ENCODE results near the gene CYP2E1.
A peak's percentile ranks its signal among the peaks of the same experiment; 100 is the strongest.
"Not testable (repeated sequence)": the region's sequence is repeated elsewhere in the genome, so short reads cannot be mapped to it uniquely, and the experiment has no call there.

CYP2E1 gene

DNA sequence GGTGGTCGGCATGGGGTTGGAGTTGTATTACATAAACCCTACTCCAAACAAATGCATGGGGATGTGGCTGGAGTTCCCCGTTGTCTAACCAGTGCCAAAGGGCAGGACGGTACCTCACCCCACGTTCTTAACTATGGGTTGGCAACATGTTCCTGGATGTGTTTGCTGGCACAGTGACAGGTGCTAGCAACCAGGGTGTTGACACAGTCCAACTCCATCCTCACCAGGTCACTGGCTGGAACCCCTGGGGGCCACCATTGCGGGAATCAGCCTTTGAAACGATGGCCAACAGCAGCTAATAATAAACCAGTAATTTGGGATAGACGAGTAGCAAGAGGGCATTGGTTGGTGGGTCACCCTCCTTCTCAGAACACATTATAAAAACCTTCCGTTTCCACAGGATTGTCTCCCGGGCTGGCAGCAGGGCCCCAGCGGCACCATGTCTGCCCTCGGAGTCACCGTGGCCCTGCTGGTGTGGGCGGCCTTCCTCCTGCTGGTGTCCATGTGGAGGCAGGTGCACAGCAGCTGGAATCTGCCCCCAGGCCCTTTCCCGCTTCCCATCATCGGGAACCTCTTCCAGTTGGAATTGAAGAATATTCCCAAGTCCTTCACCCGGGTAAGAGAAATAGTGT lies at the start of gene CYP2E1:
CYP2E1 (plus strand) TSS at position 407 of the 632 bp plus-strand sequence; CDS start at position 440, 33 bp downstream.
- no peak for DNase-seq

DNA sequence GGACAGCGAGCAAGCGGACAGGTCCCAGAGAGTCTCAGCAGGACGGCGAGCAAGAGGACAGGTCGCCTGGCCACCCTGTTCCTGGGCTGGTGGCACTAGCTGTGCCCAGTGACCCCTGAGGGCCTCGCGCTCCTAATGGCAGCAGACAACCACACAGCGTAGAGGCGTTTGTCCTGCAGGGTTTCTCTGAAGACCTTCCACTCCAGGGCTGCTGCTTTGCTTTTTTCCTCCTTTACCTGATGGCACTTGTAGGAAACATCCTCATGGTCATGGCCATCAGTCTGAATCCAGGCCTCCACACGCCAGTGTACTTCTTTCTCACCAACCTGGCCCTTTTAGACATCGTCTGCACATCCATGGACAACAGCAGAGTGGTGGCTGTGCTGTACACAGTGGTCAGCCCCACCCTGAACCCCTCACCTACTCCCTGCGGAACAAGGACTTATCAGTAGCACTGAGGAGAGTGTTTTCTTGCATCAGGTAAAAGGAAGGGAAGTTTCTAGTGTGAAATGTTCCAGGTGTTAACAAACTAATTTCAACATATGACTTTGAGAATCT lies 46.0 kb upstream of the CYP2E1 start:
- DNase-seq: no peak

DNA sequence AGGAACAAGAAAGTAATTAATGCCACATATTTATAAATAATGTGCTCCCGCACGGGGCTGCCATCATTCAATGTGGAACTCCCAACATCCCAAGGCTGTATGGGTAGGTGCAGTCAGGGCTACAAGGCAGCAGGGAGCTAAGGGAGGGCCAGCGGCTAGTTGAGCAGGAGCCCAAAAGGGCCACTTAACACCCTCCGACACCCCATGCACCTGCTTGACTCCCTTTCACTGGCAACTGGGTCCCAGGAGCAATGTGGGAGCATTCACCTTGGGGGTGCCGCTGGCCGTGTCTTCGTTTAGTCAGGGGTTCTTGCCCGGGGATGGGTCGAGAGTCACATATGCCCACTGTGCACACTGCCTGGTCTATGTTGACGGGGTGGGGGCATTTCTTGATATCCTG lies 45.5 kb upstream of the CYP2E1 start:
- DNase-seq: no peak

GRCh38 chr10:133484818-133485217 lies 42.3 kb upstream of the CYP2E1 start:
- DNase-seq: no peak

DNA sequence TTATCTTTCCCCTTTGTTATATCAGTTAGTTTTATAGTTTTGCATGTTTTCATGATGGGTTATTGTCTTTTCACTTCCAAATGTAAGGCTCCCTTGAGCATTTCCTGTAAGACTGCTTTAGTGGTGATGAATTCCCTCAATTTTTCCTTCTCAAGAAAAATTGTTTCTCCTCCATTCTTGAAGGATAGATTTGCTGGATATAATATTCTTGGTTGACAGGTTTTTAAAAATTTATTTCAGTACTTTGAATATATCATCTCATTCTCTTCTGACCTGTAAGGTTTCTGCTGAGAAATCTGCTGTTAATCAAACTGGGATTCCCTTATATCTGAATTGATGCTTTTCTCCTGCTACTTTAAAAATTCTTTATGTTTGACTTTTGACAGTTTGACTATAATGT lies 40.1 kb upstream of the CYP2E1 start:
- DNase-seq: no peak

DNA sequence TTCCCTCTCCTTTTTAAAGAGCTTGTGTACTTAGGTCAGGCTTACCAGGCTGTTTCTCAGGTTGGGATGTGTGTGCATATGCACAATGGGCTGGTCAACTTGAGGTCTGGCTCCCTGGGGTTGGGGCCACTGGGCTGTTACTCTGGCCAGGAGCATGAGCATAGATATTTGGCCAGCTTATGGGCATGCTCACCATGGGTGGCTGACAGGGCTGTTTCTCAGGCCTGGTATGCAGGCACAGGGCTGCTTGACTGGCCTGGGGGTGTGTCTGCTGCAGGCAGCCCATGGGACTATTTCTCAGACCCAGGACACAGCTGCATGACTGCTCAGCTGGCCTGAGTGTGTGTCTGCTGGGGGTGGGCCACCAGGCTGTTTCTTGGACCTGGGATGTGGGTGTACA lies 38.8 kb upstream of the CYP2E1 start:
- no peak for DNase-seq

GRCh38 chr10:133489816-133490588 lies 37.2 kb upstream of the CYP2E1 start:
- no peak for DNase-seq

DNA sequence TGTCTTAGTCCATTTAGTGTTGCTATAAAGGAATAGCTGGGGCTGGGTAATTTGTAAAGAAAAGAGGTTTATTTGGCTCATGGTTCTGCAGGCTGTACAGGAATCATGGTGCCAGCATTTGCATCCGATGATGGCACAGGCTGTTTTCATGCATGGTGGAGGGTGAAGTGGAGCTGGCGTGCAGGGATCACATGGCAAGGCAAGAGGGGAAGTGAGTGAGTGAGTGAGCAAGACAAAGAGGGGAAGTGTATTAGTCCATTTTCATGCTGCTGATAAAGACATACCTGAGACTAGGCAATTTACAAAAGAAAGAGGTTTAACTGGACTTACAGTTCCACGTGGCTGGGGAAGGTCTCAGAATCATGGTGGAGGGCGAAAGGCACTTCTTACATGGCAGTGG lies 33.6 kb upstream of the CYP2E1 start:
- DNase-seq: not testable (repeated sequence)

- not testable (repeated sequence) for DNase-seq
These were observed 29.8 kb upstream of the CYP2E1 start for GRCh38 chr10:133497363-133497762.

GRCh38 chr10:133499176-133499575 lies 28.0 kb upstream of the CYP2E1 start:
- DNase-seq: not testable (repeated sequence)

GRCh38 chr10:133500897-133501296 lies 26.3 kb upstream of the CYP2E1 start:
- DNase-seq: not testable (repeated sequence)

DNA sequence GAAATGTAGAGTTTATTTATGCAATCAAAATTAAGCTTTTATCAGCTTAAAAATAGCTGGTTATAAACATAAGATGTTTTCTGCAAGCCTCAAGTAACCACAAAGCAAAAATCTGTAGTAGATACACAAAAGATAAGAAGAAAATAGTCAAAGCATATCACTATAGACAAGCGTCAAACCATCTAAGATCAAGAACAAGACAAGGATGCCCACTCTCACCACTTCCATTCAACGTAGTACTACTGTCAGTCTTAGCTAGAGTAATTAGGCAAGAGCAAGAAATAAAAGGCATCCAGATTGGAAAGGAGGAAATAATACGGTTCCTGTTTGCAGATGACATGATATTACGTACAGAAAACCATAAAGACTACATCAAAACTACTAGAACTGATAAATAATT lies 17.5 kb upstream of the CYP2E1 start:
- DNase-seq: no peak

DNA sequence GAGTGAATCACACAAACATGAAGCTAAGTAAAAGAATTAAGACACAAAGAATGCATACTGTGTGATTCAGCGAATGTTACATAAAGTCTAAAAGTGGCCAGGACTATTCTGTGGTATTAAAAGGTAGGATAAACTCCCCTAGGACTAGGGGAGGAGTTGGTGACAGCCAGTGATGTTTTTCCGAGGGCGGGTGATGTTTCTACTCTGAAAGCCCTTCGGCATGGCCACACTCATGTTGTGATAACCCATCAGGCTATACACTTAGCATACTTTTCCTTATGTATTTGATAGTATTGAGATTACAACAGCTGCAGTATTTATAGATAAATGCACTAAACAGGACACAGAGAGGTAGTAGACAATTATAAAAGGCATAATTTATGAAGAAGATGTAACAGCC lies 15.8 kb upstream of the CYP2E1 start:
- no peak for DNase-seq

- DNase-seq: no peak
These were observed 15.1 kb upstream of the CYP2E1 start for GRCh38 chr10:133511907-133512528.

DNA sequence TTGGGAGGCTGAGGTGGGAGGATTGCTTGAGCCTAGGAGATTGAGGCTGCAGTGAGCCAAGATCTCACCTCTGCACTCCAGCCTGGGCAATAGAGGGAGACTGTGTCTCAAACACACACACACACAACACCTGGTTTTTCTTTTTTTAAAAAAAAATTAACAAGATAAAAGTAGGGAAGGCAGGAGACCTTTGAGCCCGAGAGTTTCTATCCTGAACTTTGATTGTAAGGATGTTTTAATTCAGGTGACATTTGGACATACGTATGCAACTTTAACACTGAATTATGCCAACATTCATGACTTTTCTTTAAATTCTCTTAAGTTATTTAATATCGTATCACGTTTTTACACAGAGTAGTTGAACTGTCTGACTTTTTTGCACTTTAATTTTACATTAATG lies 11.7 kb upstream of the CYP2E1 start:
- no peak for DNase-seq

DNA sequence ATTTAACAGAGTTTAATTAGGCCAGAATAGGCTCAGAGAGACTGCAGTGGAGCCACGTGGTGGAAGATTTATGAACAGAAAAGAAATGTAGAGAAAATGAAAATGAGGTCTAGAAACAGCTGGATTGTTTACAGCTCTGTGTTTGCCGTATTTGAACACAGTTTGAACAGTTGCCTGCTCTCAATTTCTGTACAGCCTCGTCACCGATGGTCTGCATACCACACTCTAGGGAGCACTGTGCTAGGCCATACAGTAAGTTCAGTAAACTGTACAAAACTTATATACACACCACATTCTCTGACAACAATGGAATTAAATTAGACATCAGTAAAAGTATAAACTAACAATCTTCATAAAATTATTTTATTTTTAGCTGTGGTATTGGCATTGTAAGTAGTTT lies 11.1 kb upstream of the CYP2E1 start:
- no peak for DNase-seq

DNA sequence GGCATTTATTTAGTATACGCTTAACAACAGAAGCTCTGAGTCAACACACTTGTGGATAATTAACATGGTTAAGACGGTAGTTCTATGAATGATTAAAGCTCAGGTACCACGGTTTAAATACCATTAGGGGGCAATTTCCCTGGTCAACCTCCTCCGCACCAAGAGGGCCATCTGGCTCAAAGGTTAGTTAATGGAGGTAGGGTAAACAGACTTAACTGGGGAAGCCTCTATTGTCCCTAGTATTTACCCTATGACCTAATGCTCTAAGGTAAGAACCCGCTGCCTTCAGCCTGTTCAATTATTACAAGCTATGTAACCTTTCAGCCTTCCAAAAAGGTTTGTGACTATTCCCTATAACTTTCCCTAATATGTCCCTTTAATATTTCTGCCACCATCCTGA lies 8.6 kb upstream of the CYP2E1 start:
- DNase-seq: not testable (repeated sequence)

- peak; percentile 68 for DNase-seq
These were observed 6.9 kb upstream of the CYP2E1 start for GRCh38 chr10:133520193-133520738.

DNA sequence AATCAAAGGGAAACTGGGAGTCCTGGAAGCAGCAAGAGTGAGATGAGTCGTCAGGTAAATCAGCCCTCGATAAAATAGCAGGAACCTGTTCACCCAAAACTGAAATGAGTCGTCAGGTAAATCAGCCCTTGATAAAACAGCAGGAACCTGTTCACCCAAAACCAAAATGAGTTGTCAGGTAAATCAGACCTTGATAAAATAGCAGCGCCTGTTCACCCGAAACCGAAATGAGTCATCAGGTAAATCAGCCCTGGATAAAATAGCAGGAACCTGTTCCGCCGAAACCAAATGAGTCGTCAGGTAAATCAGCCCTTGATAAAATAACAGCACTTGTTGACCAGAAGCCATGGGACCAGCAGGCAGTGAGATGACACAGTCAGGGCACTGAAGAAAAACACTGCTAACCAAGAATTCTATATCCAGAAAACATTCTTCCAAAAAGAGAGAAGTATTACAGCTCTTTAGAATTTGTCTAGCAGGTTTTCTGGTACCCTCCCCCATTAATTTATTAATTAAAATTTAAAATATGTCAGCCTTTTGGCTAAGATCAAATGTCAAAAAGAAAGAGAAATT lies 3.4 kb upstream of the CYP2E1 start:
- no peak for DNase-seq

DNA sequence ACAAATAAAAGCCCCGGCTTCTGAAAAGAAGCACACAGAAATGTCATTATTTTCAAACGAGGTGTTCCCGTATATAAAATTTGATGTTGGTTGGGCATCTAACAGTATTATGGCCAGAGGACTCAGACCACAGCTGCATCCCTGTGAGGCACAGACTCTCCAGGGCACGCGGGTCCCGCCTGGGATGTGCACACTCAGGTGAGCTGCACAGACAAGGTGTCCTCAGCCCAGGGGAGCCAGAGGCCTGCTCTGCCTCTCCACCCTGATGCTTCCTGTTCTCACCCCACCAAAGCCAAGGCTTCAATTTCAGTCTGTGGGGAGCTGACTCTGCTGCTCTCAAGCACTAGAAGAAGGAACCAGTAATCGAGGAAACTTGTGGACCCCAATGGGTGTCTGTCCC lies 1.7 kb upstream of the CYP2E1 start:
- DNase-seq: no peak

DNA sequence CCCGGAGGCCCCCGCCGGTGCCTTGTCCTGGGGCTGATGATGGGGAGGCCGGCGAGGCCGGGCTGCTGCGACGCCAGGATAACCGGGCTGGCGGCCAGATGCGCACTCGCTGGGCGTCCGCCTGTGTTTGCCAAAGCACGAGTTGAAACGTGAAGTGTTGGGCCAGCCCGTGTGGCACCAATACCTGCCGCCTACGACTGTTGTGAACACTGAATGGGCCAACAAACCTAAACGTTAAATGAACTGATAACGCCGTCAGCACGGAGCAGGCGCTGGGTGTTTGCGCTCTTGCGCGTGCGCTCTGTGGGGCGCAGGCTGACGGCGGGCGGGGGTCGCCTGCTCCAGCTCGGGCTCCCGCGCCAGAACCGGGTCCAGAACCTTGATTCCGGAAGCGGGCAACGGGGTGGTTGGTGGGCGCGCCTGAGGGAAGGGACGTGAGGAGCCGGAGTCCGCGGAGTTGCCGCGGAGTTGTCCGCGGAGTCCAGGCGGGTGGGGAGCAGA lies 658 bp downstream of the CYP2E1 start:
- no peak for DNase-seq

GRCh38 chr10:133528296-133528844 lies 1.2 kb downstream of the CYP2E1 start:
- DNase-seq: no peak
